Left ventricle myocardium inferior (tissue), 1 donor: ENCODE results near the gene PIAS1. TPM values are rescaled to one million over a fixed set of nuclear protein-coding genes. Genes with fewer than 3 reads are reported as not detected.
"Not testable (repeated sequence)": the region's sequence is repeated elsewhere in the genome, so short reads cannot be mapped to it uniquely, and the experiment has no call there.

Experiments used
- DNase-seq: peaks from one replicate; pipeline ENCODE4 v3.0.0-alpha.2; 2020
- H3K27ac ChIP-seq: fragments of 200-600 bp; replicated peaks from 2 replicates; pipeline ENCODE4 v1.8.0; 2021
- H3K27me3 ChIP-seq: fragments of 200-600 bp; 2 replicates; pipeline ENCODE4 v1.8.0; 2021; ENCODE audit warnings: low read depth
- H3K36me3 ChIP-seq: fragments of 200-600 bp; 2 replicates; pipeline ENCODE4 v1.8.0; 2021
- H3K4me1 ChIP-seq: fragments of 200-600 bp; 2 replicates; pipeline ENCODE4 v1.8.0; 2021
- H3K4me3 ChIP-seq: fragments of 200-600 bp; 2 replicates; pipeline ENCODE4 v1.8.0; 2021; ENCODE audit warnings: mild to moderate bottlenecking, moderate library complexity
- H3K9me3 ChIP-seq: fragments of 200-600 bp; replicated peaks from 2 replicates; pipeline ENCODE4 v1.8.0; 2021
- CTCF ChIP-seq: fragments of 200-600 bp; IDR thresholded peaks from 2 replicates; pipeline ENCODE4 v1.8.0; 2021; ENCODE audit warnings: antibody characterized with exemption, mild to moderate bottlenecking, borderline replicate concordance
- intact Hi-C: fragments of 100-400 bp; cut with micrococcal nuclease; formaldehyde crosslinking; loops from one replicate; pipeline ENCODE4 v1.11.0; 2022
- total RNA-seq: library from RNA; stranded (reverse); fragmentation: NEBNext Ultra II Directional; extraction: Animal tissue kit (Norgen Biotek cat#: 25700); gene quantifications from one replicate; pipeline ENCODE4 v1.2.1, GENCODE V29; 2021
- donor health status: DM: no; HTN: yes; CAD: no; lungs with severe emphysema.

PIAS1 gene
- total RNA-seq, 1 donor from 2014 or later, result 29.9 TPM

GRCh38 chr15:68158046-68158628, 104.0 kb downstream of the PIAS1 start:
- no peaks in the 10 kb centered on the region for H3K27me3 ChIP-seq
- no peak overlapping the region for H3K27ac ChIP-seq
- TF ChIP-seq CTCF, result no peak
- no peak for DNase-seq
- H3K36me3 ChIP-seq, result peaks cover 42% of the 10 kb centered on the region
- no peaks in the 10 kb centered on the region for H3K9me3 ChIP-seq
- peaks cover 19% of the 10 kb centered on the region for H3K4me1 ChIP-seq
- intact Hi-C loops, result no loop called here
- H3K4me3 ChIP-seq, result no peak overlapping the region

GRCh38 chr15:68163191-68163590, 109.1 kb downstream of the PIAS1 start:
- no peaks in the 10 kb centered on the region for H3K27me3 ChIP-seq
- H3K9me3 ChIP-seq, result no peaks in the 10 kb centered on the region
- intact Hi-C loops, result no loop called here
- peaks cover 49% of the 10 kb centered on the region for H3K36me3 ChIP-seq
- no peak overlapping the region for H3K27ac ChIP-seq
- peaks cover 3% of the 10 kb centered on the region for H3K4me1 ChIP-seq
- H3K4me3 ChIP-seq, result no peak overlapping the region
- no peak for DNase-seq
- TF ChIP-seq CTCF, result no peak

GRCh38 chr15:68166847-68167246, 112.7 kb downstream of the PIAS1 start:
- no peak overlapping the region for H3K27ac ChIP-seq
- no peaks in the 10 kb centered on the region for H3K27me3 ChIP-seq
- no peak for DNase-seq
- intact Hi-C loops, result no loop called here
- H3K4me1 ChIP-seq, result peaks cover 16% of the 10 kb centered on the region
- H3K4me3 ChIP-seq, result no peak overlapping the region
- H3K9me3 ChIP-seq, result no peaks in the 10 kb centered on the region
- H3K36me3 ChIP-seq, result peaks cover 45% of the 10 kb centered on the region
- TF ChIP-seq CTCF, result no peak

GRCh38 chr15:68172037-68172436, 117.9 kb downstream of the PIAS1 start:
- Histone ChIP-seq H3K4me1 (peaks cover 20% of the 10 kb centered on the region), H3K36me3 (peaks cover 50% of the 10 kb centered on the region)
- H3K27me3 ChIP-seq, intact Hi-C loops, H3K27ac ChIP-seq, DNase-seq, H3K9me3 ChIP-seq, H3K4me3 ChIP-seq: not testable (repeated sequence)

- H3K27ac ChIP-seq, result no peak overlapping the region
- intact Hi-C loops, result no loop called here
- H3K36me3 ChIP-seq, result peaks cover 58% of the 10 kb centered on the region
- peaks cover 29% of the 10 kb centered on the region for H3K4me1 ChIP-seq
- H3K27me3 ChIP-seq, result no peaks in the 10 kb centered on the region
- H3K9me3 ChIP-seq, result no peaks in the 10 kb centered on the region
- TF ChIP-seq CTCF, result no peak
- no peak overlapping the region for H3K4me3 ChIP-seq
- no peak for DNase-seq
These were observed 119.0 kb downstream of the PIAS1 start for GRCh38 chr15:68173119-68173518.

GRCh38 chr15:68175526-68175925, 121.4 kb downstream of the PIAS1 start:
- H3K27me3 ChIP-seq, result no peaks in the 10 kb centered on the region
- no peak for TF ChIP-seq CTCF
- no peak overlapping the region for H3K27ac ChIP-seq
- no peak overlapping the region for H3K4me3 ChIP-seq
- no peak for DNase-seq
- intact Hi-C loops, result no loop called here
- peaks cover 14% of the 10 kb centered on the region for H3K4me1 ChIP-seq
- peaks cover 65% of the 10 kb centered on the region for H3K36me3 ChIP-seq
- no peaks in the 10 kb centered on the region for H3K9me3 ChIP-seq
